Cardiac septum (tissue), 1 donor: ENCODE data around the gene ZDHHC19. TPM values are rescaled to one million over a fixed set of nuclear protein-coding genes. Genes with fewer than 3 reads are reported as not detected.
A peak's percentile ranks its signal among the peaks of the same experiment; 100 is the strongest.
"Not testable (repeated sequence)": the region's sequence is repeated elsewhere in the genome, so short reads cannot be mapped to it uniquely, and the experiment has no call there.

ENCODE experiments used
- DNase-seq: peaks from one replicate; pipeline ENCODE4 v3.0.0-alpha.2; 2020; ENCODE audit warnings: low spot score
- intact Hi-C: fragments of 100-400 bp; cut with DNase I; formaldehyde crosslinking; loops from one replicate; pipeline ENCODE4 v1.14.0; 2022
- total RNA-seq: library from RNA; stranded (reverse); fragmentation: NEBNext Ultra II Directional; extraction: Animal tissue kit (Norgen Biotek cat#: 25700); gene quantifications from one replicate; pipeline ENCODE4 v1.2.1, GENCODE V29; 2021
- donor health status: DM: no; HTN: no; CAD: no.

ZDHHC19 gene
- total RNA-seq, 1 donor from 2014 or later = 0.24 TPM

DNA sequence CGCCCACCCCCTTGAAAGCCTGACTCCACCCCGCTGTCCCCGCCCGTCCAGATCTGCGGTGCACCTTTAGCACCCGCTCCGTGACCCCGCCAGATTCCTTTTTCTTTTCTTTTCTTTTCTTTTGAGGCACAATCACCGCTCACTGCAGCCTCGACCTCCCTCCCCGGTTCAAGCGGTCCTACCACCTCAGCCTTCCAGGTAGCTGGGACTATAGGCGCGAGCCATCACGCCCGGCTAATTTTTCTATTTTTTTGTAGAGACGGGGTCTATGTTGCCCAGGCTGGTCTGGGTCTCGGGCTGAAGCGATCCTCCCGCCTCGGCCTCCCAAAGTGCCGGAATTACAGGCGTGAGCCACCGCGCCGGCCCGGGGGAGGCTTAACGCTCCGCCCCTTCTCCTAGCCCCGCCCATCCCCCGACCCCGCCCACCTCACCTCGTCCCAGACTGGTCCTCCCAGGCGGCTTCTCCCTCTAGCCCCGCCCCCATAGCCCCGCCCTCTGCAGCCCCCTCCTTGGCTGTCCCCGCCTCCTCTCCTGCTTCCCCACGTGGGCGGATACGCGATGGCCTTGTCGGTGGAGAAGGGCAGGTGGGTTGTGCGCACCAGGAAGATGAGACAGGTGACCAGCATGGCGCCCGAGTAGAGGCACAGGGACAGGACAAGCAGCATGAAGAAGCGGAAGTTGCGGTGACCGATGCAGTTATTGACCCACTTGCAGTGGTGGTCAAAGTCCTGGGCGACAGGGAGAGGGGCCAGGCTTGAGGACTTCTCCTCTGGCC, 3.2 kb downstream of the ZDHHC19 start:
- intact Hi-C loops = no loop called here
- DNase-seq = peak; percentile 85

DNA sequence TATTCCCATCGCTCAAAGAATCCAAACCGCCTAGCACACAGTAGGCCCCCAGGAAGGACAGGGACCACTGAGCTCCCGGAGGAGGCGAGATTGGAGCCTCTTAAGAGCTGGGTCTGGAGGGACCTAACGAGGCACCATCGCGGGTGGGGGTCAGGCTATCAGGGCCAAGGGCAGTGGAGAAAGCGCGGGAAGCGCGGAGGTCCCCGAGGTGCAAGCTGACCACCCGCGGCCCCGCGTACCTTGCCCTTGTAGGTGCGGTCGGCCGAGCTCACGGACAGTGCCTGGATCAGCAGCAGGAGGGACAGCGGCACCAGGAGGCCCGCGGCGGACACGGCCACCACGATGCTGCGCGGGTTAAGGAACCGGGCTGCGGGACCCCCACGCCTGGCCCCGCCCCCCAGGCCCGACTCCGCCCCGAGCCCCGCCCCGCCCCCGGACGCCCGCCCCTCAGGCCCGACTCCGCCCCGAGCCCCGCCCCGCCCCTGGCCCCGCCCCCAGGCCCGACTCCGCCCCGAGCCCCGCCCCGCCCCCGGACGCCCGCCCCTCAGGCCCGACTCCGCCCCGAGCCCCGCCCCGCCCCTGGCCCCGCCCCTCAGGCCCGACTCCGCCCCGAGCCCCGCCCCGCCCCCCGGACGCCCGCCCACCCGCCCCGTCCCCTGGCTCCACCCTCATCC, 3.9 kb downstream of the ZDHHC19 start:
- intact Hi-C loops = no loop called here
- DNase-seq = no peak

DNA sequence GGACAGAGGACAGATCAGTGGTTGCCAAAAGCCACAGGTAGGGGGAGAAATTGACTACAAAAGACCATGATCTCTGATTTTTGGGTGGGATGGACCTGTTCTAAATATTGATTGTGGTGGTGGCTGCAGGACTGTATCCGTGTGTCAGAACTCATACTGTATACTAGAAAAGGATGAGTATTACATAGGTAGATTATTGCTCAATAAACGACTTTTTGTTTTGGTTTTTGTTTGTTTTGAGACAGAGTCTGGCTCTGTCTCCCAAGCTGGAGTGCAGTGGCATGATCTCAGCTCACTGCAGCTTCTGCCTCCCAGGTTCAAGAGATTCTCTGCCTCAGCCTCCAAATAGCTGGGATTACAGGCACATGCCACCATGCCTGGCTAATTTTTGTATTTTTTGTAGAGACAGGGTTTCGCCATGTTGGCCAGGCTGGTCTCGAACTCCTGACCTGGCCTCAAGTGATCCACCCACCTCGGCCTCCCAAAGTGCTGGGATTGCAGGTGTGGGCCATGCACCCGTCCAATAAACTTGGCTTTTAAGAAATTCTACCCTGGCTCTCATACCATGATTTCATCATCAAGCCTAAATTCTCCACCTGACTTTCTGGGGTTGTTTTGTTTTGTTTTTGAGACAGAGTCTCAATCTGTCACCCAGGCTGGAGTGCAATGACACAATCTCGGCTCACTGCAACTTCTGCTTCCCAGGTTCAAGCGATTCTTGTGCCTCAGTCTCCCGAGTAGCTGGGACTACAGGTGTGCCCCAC, 5.6 kb downstream of the ZDHHC19 start:
- DNase-seq, intact Hi-C loops: not testable (repeated sequence)

- intact Hi-C loops = no loop called here
- DNase-seq = no peak
Observed at GRCh38 chr3:196203846-196204245, 7.4 kb downstream of the ZDHHC19 start.

DNA sequence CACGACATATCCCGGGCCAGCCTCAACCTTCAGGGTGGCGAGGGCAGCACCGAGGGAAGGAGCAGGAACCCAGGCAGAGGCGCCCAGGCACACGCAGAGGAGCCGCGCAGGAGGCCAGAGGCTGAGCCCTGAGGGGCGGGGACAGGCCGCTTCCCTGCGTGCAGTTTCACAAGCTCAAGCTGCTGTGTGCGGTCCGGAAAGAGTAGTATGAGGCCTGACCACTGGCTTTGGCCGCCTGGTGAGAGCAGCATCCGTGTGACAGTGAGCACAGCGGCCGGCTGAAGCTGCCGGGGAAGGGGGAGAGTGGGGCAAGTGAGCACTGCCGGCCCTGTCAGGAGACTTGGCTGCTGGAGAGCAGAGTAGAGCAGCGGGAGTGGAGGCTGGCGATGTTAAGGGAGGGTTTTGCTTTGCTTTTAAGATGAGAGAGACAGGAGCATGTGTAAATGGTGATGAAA, 8.7 kb downstream of the ZDHHC19 start:
- no peak for DNase-seq
- intact Hi-C loops = no loop called here

DNA sequence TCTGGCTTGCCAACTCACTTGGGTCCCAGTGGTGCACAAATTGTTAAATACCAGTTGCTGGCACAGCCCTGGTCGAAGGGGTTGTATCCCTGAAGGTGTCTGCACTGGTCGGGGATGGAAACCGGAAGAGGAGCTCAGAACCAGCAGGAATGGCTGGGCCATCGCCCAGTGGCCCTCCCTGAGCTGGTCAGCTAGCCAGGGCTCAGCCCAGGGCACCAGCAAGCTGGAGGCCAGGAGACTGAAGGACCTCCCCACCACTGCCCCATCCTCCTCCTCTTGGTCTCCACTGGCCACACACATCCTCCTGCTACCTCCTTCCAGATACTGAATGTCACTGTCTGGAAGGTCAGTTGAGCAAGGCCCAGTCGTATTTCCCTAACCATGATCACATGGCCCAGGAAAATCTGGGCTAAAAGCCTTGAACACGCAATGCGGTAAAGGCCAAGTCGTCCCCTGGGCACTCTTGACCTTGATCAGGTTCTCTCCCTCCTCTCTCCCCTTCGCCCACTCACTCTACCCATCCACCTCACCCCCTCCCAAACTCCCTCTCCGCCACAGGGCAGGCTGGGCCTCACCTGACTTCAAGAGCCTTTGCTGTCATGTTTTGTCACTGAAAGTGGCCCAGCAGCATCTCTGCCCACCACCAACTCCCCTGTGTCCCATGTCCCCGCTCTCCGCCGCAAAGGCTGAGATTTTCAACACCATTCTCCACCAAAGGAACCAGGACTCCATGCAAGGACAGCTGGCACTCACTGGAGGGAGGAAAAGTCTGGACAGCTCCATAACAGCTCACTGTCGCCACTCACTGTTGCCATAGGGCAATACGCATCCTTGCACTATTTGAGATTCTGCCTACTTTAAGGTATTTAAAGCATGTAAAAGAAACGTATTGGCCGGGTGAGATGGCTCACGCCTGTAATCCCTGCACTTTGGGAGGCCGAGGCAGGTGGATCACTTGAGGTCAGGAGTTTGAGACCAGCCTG, 12.1 kb downstream of the ZDHHC19 start:
- intact Hi-C loops = loop anchor here (5.0 kb wide), 1 partner anchor 177 kb away; no protein-coding TSS in a partner anchor
- no peak for DNase-seq

DNA sequence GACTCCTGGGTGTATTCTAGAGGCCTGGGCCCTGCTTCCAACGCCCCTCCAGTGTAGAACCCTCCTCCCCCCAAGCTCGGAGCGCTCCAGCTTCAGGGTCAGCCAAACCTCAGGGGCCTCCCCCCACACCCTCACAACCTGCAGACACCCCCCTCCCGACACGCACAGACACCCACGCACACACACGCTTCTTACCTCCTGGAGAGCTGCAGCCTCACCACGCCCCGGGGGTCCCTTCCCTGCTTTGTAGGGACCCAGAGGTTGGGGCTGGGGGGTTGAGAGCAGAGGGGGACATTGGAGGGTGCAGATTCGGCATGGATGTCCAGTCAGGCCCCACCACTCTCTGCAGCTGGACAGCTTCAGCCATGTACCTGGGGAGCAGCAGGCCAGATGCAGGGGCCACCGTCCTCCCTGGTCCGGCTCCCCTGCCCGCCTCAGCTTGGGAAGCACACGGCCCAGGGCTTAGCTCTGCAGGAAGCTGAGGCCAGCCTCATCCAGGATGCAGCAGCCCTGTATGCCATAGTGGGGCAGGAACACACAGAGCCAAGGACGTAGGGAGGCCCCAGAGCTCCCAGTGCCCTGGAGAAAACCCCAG, 13.0 kb downstream of the ZDHHC19 start:
- intact Hi-C loops = loop anchor here (5.0 kb wide), 1 partner anchor 176 kb away; no protein-coding TSS in a partner anchor
- no peak for DNase-seq

GRCh38 chr3:196197524-196197923, 13.7 kb downstream of the ZDHHC19 start:
- intact Hi-C loops = loop anchor here (5.0 kb wide), 1 partner anchor 175 kb away; no protein-coding TSS in a partner anchor
- DNase-seq = no peak

DNA sequence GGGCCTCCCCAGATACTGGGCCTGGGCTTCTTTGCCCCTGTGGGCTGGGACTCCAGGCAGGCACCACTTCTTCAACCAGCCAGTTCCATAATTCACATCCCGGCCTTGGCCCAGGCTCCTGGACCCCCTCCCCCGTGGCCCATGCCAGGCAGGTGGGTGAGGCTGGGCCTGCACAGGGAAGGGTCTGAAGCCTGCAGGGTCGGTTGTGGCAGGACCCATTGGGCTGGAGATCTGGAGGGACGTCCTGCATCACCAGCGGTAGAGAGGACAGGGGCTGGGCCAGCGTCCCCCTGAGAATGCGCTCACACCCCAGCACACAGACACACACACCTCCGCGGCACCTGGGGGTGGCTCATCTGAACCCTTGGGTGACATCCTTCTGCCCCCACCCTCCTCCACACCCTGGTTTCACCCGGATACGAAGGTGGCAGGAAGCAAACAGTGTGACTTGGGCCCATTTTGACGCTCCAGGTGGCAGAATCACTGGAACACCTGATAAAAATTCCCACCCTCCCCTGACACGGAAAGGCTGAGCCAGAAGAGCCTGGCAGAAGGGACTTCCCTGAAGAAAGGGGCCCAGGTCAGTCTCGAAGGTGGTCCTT, 15.4 kb downstream of the ZDHHC19 start:
- no peak for DNase-seq

DNA sequence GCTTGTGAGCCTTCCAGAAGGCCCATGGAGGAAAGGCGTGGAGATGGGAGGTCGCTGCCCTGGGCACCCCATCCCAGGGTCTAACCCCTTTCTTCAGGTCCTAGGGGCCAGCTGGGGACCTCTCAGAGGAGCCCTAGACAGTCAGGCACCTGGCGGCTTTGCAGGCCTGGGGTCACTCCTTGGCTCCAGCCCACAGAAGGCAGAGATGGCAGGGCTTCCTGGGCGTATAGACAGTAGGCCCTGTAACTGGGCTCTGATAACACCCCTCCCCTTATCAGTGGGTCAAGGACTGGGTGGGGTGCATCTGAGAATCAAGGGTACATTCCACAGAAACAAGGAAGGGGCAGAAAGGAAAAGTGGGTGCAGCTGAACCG, 16.7 kb downstream of the ZDHHC19 start:
- intact Hi-C loops = loop anchor here (2.0 kb wide), 1 partner anchor 114 kb away; no protein-coding TSS in a partner anchor
- no peak for DNase-seq

More for the DNA sequence above, 15.4 kb downstream of the ZDHHC19 start:
- intact Hi-C loops = loop anchor here (1.0 to 5.0 kb wide), 3 partner anchors 115 to 173 kb away; no protein-coding TSS in a partner anchor

GRCh38 chr3:196193736-196194541, 17.3 kb downstream of the ZDHHC19 start:
- peak; percentile 92 for DNase-seq
- intact Hi-C loops = loop anchor here (2.0 kb wide), 1 partner anchor 113 kb away; no protein-coding TSS in a partner anchor

GRCh38 chr3:196193133-196193735, 18.0 kb downstream of the ZDHHC19 start:
- no peak for DNase-seq
- intact Hi-C loops = no loop called here

GRCh38 chr3:196192524-196193051, 18.6 kb downstream of the ZDHHC19 start:
- intact Hi-C loops = no loop called here
- peak; percentile 80 for DNase-seq

DNA sequence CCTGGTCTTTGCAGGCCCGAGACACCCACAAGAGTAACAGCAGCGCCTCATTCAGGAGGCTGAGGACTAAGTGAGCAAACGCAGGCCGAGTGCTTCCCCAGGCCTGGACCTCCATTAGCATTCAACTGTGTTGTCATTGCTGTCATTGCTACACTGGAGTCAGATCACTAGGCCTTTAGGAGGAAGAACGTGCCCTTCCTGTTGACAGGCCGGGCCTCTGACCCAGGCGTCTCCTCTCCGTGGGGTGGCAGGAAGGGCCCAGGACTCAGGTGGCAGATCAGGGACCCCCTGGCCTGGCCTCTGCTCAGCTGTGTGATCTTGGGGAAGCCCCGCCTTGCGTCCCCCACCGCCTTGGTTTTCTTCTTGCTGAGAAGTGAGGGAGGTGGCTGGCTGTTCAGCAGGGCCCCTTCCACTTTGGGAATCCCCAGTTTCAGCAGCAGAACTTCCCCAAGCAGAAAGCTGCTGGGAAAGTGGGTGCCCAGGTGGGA, 19.1 kb downstream of the ZDHHC19 start:
- intact Hi-C loops = no loop called here
- DNase-seq = peak; percentile 79

DNA sequence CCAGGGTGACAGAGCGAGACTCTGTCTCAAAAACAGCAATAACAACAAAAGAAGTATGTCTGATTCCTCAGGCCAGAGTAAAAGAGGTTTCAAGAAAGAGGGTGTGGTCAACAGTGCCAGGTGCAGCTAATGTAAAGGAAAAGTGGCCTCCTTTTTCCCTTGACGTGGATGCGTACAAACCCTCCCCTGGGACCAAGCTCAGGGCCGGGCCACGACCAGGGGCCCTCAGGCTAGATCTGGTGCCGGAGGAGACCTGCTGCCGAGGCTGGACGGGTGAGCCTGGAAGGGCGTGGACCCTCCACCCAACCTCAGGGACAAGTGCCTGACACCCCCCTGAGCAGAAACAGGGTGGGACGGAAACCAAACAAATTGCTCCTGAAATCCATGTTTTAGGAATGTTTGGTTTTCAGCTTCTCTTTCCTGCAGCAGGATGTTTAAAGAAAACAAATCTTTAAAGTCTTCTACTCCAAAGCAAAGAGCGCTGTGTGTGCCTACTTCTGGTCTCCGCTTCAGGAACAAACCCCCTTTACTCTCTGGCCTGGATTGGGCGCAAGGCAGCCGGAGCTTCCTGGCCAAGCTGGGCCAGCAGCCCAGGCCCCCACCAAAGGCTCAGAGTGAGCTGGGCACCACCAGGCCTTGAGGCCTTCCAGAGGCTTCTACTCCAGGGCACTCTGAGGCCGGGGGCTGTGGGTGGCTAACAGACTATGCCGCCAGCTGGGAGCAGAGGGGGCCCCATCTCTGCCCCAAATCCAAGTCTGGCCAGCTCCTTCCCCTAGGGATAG, 21.4 kb downstream of the ZDHHC19 start:
- DNase-seq = no peak
- intact Hi-C loops = no loop called here
